Loucy (cell line): ENCODE results near the gene AMN.

Experiments used
- CTCF ChIP-seq: fragments of 200-600 bp; sonication (generic); conservative IDR thresholded peaks from 2 replicates; pipeline ENCODE4 v1.5.1; 2014; ENCODE audit warnings: mild to moderate bottlenecking, antibody characterized with exemption, low read length
- EZH2phosphoT487 ChIP-seq: fragments of 200-600 bp; IDR thresholded peaks from 2 replicates; pipeline ENCODE4 v1.6.1; 2018; ENCODE audit warnings: antibody characterized with exemption, mild to moderate bottlenecking, moderate library complexity, borderline replicate concordance

- TF ChIP-seq CTCF (no peak), EZH2phosphoT487 (no peak)
Measured at GRCh38 chr14:102888748-102889147, 33.7 kb upstream of the AMN start.
